ENCODE data around the gene WDR7. TPM values are rescaled to one million over a fixed set of nuclear protein-coding genes. Genes with fewer than 3 reads are reported as not detected.
A peak's percentile ranks its signal among the peaks of the same experiment; 100 is the strongest.

WDR7 gene
- total and polyA plus RNA-seq, 9 of the 15 experiments (the other 6 are each of a cell fraction or from before 2014, with no cell fraction given), result 1.4 to 9.4 (median 5.3) TPM

DNA sequence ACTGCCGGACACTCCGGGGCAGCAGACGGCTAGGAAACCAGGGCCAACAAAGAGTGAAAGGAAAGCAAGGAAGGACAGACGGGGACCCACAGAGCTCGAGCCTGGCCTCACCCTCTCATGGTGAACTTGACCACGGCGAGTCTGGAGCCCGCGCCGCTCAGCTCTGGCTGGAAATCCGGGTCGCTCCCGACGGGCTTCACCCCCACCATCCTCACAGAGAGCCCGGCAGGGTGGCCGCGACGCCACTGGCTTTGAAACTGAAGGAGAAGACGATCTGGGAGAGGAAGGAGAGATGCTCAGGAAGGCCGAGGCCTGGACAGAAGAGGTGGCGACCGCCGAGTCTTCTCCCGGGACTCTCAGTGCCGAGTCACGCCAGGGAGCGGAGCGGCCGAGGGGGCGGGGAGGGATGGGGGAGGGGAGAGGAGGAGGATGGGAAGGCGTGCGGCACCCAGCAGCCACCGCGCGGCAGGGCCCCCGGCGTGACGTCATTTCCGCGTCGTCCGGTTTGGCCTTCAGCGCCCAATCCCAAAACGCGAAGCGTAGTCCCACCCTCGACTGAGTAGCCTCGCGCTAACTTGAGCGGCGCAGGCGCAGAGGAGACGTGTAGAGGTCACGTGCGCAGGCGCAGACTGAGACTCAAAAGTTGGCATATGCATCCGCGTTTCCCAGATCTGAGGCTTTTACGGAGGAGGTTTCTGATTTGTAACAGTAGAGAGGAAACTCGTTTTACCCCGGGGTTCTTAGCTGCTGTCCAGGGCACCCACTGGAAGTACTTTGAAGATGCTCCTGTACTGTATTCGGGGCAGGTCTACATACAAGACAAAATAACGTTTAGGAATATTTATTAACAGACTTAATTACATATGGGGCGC lies 12.7 kb upstream of the WDR7 start, which contains the start of gene TXNL1 (continued):
- TF ChIP-seq, protein P1, sequence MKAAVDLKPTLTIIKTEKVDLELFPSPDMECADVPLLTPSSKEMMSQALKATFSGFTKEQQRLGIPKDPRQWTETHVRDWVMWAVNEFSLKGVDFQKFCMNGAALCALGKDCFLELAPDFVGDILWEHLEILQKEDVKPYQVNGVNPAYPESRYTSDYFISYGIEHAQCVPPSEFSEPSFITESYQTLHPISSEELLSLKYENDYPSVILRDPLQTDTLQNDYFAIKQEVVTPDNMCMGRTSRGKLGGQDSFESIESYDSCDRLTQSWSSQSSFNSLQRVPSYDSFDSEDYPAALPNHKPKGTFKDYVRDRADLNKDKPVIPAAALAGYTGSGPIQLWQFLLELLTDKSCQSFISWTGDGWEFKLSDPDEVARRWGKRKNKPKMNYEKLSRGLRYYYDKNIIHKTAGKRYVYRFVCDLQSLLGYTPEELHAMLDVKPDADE (conservative IDR thresholded peaks at IDR 0.05; ENCODE audit: control insufficient read depth, low read depth, low read length), result peak; percentile 58; the same call in 1 of the 2 replicates
- TF ChIP-seq, protein P2, sequence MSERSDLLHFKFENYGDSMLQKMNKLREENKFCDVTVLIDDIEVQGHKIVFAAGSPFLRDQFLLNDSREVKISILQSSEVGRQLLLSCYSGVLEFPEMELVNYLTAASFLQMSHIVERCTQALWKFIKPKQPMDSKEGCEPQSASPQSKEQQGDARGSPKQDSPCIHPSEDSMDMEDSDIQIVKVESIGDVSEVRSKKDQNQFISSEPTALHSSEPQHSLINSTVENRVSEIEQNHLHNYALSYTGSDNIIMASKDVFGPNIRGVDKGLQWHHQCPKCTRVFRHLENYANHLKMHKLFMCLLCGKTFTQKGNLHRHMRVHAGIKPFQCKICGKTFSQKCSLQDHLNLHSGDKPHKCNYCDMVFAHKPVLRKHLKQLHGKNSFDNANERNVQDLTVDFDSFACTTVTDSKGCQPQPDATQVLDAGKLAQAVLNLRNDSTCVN (CRISPR knock-in tag; IDR thresholded peaks at IDR 0.05), result no peak
- TF ChIP-seq SRSF3 (IDR thresholded peaks at IDR 0.05; ENCODE audit: insufficient read depth, low read length) (no peak), ETV5 (CRISPR knock-in tag; IDR thresholded peaks at IDR 0.05; ENCODE audit: low read depth) (peak; percentile 50; the same call in 1 of the 2 replicates), RCOR1 (IDR thresholded peaks at IDR 0.05; ENCODE audit: borderline replicate concordance in 1 of 2, low read depth in 2 of 2, low read length in 2 of 2) (no peak), BCOR (IDR thresholded peaks at IDR 0.05) (no peak), TAL1 (IDR thresholded peaks at IDR 0.05) (no peak), GABPB1 (CRISPR knock-in tag; IDR thresholded peaks at IDR 0.05) (peak; percentile 89)
- TF ChIP-seq, protein P3, sequence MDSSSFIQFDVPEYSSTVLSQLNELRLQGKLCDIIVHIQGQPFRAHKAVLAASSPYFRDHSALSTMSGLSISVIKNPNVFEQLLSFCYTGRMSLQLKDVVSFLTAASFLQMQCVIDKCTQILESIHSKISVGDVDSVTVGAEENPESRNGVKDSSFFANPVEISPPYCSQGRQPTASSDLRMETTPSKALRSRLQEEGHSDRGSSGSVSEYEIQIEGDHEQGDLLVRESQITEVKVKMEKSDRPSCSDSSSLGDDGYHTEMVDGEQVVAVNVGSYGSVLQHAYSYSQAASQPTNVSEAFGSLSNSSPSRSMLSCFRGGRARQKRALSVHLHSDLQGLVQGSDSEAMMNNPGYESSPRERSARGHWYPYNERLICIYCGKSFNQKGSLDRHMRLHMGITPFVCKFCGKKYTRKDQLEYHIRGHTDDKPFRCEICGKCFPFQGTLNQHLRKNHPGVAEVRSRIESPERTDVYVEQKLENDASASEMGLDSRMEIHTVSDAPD (CRISPR knock-in tag; IDR thresholded peaks at IDR 0.05), result no peak
- TF ChIP-seq, protein P4, sequence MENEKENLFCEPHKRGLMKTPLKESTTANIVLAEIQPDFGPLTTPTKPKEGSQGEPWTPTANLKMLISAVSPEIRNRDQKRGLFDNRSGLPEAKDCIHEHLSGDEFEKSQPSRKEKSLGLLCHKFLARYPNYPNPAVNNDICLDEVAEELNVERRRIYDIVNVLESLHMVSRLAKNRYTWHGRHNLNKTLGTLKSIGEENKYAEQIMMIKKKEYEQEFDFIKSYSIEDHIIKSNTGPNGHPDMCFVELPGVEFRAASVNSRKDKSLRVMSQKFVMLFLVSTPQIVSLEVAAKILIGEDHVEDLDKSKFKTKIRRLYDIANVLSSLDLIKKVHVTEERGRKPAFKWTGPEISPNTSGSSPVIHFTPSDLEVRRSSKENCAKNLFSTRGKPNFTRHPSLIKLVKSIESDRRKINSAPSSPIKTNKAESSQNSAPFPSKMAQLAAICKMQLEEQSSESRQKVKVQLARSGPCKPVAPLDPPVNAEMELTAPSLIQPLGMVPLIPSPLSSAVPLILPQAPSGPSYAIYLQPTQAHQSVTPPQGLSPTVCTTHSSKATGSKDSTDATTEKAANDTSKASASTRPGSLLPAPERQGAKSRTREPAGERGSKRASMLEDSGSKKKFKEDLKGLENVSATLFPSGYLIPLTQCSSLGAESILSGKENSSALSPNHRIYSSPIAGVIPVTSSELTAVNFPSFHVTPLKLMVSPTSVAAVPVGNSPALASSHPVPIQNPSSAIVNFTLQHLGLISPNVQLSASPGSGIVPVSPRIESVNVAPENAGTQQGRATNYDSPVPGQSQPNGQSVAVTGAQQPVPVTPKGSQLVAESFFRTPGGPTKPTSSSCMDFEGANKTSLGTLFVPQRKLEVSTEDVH (IDR thresholded peaks at IDR 0.05; ENCODE audit: low read depth, partially characterized antibody), result no peak

Measured in K562 (cell line).